HuH-7.5 (cell line): ENCODE results near the gene SBNO2.
"Not testable (repeated sequence)": the region's sequence is repeated elsewhere in the genome, so short reads cannot be mapped to it uniquely, and the experiment has no call there.

Experiments used
- DNase-seq: peaks from one replicate; pipeline ENCODE4 v3.0.0; 2011; ENCODE audit warnings: low spot score

SBNO2 gene

DNA sequence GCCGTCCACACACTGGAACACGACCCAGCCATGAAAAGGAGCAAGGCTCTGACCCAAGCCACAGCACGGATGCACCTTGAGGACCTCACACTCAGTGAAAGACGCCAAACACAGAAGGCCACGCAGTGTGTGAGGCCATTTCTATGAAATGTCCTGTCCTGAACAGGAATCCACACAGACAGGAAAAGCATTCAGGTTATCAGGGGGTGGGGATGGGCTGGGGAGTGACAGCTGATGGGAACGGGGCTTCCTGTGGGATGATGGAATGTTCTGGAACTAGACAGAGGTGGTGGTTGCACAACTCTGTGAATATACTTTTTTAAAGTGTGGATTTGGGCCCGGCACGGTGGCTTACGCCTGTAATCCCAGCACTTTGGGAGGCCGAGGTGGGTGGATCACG lies 39.6 kb downstream of the SBNO2 start:
- no peak for DNase-seq

GRCh38 chr19:1133471-1133929 lies 40.6 kb downstream of the SBNO2 start:
- DNase-seq = no peak

GRCh38 chr19:1132552-1133383 lies 41.3 kb downstream of the SBNO2 start:
- no peak for DNase-seq

DNA sequence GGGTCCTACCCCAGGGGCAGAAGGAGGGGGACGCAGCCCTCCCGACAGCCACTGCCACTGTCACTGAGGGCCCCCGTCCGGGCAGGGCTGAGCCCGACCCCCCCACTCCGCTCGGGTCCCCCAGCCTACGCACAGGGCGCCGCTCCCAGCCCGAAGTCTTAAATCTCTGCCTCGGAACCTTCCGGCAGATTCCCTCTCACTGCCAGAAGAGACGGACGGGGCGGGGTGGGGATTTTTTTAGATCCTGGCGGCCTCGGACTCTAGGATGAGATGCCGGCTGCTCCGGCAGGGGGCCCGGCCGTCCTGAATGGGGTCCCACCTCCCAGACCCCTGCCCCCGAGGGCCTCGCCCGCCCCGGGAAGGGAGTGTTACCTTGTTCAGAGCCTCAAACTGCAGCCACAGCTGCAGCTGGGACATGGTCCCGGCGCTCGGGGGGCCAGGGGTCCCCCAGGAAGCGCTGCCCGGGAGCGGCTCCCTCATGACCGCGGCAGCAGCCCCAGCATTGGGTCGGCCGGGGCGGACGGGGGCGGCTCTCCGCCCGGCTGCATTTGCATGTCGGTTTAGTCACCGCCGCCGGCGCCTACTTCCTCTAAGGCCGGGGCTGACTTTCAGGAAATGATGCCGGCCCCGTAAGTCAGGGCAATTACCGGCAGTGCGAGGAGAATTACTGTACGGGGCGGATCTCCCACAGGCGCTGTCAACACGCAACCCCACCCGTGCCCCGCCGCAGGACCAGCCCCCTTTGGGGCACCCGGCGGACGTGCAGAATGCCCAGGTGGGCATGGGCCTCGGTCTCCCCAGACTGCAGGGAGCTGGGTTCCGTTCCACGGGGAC lies 42.1 kb downstream of the SBNO2 start:
- no peak for DNase-seq

GRCh38 chr19:1130771-1131717 lies 43.0 kb downstream of the SBNO2 start:
- no peak for DNase-seq

- DNase-seq = no peak
These were observed 44.5 kb downstream of the SBNO2 start for GRCh38 chr19:1129535-1129934.

DNA sequence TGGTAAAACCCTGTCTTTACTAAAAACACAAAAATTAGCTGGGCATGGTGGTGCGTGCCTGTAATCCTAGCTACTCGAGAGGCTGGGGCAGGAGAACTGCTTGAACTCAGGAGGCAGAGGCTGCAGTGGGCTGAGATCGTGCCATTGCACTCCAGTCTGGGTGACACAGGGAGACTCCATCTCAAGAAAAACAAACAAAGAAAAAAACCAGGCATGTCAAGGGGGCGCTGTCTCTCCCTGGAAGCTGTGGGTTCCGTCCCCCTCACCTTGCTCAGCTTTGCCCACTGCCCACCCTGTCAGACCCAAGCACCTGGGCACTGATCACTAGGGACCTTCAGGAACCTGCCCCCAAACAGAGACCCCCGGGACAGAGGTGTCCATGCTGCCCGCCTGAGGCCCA lies 45.0 kb downstream of the SBNO2 start:
- DNase-seq = not testable (repeated sequence)

DNA sequence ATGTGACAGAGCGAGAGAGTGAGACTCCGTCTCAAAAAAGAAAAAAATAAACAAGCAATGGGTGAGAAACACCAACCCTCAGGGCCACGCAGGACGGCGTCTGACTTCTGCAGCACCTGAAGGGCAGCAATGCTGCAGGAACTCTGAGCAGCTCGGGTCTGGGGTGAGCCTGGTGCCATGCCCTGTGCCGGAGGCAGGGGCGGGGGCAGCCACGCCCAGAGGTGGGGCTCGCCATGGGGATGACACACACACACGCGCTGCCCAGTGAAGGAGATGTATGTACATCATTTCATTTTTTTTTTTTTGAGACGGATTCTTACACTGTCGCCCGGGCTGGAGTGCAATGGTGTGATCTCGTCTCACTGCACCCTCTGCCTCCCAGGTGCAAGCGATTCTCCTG lies 46.0 kb downstream of the SBNO2 start:
- no peak for DNase-seq

DNA sequence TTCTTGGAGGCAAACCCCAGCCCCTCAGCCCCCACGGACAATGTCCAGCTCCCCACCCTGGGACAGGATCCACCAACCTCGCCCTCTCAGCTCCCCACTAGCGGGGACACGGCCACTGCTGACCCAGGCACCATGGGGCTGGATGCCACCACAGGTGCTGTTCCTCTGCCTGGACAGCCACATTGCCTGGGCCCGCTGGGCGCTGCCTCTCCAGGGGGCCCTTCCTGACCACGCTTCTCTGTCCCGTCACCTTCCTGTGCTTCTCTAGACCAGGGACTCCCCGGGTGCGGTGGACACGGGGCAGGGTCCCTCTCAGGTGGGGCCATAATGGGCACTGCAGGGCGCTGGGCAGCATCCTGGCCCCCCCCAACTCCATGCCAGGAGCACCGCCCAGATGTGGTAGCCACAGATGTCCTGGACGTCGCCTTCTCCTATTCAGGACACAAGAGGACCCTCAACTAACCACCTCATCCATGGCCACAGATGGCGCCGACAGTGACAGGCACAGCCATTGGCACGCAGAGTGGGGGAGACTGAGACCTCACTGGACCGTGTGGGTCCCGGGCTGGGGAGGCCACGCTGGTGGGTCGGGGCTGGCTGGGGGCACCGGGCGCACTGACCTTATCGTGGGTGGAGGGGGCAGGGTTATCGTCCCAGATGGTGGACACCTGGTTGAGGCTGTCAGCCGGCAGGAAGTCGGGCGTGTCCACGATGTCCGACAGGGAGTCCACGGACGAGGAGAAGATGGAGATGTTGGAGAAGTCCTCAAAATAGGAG lies 46.9 kb downstream of the SBNO2 start:
- DNase-seq = no peak

DNA sequence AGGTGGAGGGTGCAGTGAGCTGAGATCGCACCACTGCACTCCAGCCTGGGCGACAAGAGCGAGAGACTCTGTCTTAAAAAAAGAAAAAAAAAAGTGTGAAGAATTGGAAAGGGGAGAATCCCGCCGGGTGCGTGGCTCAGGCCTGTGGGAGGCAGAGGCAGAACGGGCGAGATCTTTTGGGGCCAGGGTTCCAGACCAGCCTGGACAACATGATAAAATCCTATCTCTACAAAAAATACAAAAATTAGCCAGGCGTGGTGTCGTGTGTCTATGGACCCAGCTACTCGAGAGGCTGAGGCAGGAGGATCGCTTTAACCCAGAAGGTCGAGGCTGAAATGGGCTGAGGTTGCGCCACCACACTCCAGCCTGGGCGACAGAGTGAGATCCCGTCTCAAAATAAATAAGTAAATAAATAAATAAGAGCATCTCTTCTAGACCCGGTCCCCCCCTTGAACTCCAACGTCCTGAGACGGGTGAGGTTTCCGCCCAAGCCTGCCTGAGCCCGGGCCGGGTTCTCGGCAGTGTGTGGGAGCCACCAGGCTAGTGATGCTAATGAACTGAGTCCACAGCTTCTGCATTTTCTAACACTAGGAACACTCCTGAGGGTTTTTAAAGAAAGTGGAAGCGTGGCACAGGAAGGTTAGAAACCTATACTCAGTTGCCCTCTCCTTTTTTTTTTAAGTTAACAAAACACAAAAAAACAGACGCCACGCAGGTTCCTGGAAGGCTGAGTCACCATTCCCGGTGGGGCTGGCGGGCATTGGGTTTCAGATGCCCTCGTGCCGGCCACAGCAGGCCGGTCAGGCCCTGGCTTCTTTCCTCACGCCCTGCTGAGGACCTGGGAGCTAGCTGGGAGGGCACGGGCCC lies 48.2 kb downstream of the SBNO2 start:
- DNase-seq = no peak

DNA sequence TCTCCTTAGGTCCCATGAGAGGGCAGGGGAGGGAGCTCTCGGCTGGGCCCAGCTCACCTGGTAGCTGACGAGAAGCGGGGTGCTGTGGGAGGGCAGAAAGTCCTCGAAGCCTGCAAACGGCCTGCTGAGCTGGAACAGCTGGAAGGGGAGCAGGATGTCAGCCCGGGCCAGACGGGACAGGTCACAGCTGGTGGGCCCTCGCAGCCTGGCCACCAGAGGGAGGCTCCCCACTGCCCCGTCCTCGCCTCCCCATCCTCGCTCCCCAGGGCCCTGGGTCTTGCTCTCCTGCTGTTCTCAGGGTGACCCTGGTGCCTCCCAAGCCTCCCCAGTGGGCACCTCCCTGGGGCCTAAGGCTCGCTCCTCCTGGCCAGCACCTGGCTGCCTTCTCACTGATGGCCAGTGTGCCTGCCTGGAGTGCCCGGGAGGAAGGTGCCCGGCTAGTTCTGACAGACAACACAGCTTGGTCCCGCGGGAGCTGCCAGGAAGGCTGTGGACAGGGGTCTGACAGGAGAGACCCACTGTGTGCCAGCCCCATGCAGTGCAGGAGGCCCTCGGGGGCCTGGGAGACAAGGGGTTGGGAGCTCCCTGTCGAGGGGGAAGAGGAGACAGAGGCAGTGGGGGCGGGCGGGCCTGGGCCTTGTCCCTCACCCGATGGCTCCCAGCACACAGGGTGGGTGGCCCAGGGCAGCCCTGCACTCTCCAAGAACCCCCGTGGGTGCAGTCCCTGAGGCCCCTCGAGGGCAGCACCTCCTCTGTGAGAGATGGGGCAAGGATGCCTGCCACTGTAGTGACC lies 50.0 kb downstream of the SBNO2 start:
- no peak for DNase-seq

GRCh38 chr19:1123381-1123780 lies 50.7 kb downstream of the SBNO2 start:
- DNase-seq = no peak

DNA sequence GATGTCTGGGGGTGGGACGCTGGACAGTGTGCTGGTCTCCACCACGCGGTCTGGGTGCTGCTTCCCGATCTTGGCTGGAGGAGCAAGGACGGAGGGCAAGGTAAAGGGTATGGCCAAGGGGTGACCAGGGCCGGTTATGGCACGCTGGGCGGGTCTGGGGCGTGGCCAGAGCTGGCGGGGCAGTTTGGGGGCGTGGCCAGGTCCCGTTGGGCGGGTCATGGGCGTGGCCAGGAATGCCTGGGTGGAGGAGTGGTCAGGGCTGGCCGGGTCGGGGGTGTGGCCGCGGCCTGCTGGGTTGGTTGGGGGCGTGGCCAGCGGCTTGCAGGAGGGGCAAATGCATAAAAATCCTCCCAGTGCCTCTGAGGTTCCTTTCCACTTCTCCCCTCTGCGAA lies 51.1 kb downstream of the SBNO2 start:
- peak; percentile 81 for DNase-seq

GRCh38 chr19:1122021-1122971 lies 51.8 kb downstream of the SBNO2 start:
- no peak for DNase-seq

DNA sequence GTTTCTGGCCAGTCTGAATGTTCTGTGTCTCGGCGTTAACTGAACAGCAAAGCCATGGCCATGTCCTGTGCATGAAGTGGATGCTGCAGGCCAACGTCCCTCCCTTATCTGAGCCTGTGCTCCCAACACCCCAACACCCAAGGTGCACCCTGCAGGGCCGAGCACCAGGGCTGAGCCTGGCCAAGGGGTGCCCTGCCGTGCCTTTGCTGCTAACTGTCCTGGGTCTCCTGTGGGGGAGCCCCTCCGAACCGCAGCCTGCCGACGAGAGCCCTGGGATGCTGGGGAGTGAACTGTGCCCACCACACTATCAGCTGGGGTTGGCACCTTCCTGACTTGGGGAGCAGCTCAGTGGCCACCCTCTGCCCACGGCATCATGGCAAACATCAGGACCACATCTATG lies 52.7 kb downstream of the SBNO2 start:
- DNase-seq = no peak

DNA sequence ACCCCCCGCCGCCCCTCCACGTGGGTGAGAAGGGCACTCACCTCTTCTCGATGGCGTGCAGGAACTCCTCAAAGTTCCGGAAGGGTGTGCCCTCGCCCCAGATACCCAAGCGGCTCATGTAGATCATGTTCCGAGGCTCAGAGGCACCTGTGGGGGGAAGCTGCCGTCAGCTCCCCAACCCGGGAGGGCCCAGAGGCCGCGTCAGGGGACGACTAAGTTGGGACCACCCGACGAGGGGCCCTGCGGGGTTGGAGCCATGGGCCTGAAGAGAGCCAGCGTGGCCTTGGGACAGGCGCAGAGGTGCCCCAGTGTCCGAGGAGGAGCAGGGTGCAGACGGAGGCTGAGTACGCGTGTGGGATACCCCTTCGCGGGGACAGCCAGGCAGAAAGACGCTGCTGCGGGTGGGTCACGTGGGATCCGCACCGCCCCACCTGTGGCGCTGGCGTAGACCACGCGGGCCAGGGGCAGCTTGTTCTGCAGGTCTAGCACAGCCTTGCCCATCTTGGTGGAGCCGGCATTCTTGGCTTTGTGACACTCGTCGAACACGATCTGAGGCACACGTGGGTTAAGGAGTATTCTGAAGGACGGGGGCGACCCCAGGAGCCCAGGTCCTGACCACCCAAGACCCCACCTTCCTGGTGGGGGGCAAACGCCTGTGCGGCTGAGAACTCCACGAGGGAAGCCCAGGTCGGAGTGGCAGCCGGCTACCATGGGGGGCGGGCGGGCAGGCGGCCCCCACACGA lies 54.4 kb downstream of the SBNO2 start:
- DNase-seq = no peak

- DNase-seq = no peak
These were observed 55.1 kb downstream of the SBNO2 start for GRCh38 chr19:1118999-1119398.

DNA sequence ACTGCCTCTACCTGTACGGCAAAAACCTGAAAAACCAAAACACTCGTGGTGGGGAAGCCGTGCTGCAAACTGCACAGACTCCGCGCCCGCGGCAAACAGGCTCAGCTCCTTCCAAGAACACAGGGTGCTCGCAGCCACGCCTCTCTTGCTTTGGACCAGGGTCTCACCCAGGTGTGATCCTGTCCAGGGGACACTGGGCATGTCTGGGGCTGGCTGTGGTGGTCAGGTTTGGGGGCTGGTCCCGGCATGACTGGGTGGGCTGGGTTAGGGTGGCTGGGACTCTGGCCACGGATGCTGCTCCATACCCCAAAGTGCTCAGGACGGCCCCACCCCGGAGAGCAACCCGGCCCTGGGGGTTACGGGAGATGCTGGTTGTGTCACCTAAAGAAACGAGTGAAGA lies 56.4 kb downstream of the SBNO2 start:
- DNase-seq = no peak
